GM18873 (cell line): ENCODE results near the gene CFAP298.

ENCODE experiments used
- ATAC-seq: cut with Tn5 transposase; IDR thresholded peaks from one replicate; pipeline ENCODE4 v1.9.1; 2021; ENCODE audit warnings: mild to moderate bottlenecking, moderate library complexity, moderate number of reproducible peaks; ENCODE audit not compliant: unreplicated experiment, low FRiP score

Gene CFAP298

DNA sequence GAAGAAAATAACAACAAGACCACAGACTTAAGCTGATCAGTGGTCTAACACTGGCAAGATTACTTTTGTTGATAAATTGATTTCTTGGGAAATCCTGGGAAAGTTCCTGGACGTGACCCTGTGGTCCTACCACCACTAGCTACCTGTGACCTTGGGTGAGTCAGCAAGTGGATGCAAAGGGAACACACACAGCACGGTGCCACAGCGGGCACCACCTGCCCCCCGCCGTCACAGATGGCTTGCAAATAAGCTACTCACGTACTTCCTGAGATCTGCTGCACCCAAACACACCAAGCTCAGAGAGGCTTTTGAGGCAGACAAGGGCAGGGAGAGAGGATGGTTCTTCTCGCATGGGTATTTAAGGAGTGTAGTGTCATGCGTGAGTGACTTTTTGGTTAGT is 12.7 kb downstream of the CFAP298 start:
- no peak for ATAC-seq

- ATAC-seq: no peak
Observed at GRCh38 chr21:32599091-32599490, 13.1 kb downstream of the CFAP298 start.

- ATAC-seq: no peak
Observed at GRCh38 chr21:32597205-32597604, 15.0 kb downstream of the CFAP298 start.

DNA sequence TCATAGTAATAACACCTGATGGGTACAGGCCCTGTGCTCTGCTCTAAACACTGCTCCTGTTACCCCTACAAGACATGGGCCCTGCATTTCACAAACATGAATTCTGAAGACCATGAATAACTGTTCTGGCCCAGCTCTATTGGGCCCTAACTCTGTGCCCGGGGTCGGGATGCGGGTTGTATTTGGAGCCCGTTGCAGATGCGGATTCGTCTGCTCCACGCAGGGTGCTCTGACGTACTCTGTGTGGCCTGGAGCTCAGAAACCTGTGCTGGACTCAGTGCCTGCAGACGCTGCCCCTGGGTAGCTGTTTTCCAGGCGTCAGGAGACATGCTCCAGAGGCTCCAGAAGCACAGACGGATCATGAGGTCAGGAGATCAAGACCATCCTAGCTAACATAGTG is 16.7 kb downstream of the CFAP298 start:
- no peak for ATAC-seq

DNA sequence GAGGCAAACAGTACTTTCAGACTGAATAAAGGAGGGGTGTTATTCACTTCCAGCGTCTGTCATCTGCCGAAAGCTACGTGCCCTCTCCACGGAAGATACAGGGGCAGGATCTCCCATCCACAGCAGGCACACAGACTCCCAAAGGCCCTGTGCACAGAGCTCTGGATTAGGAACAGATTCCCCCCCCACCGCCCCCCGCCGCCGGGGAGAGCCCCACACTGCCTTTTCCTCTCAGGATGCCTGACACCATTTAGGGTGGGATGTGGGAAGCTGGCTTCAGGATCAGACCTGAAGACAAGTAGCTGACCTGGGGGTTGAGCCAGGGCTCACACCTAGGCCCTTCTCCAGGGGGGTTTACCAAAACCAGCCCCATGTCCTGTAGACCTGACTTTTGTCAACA is 18.5 kb downstream of the CFAP298 start:
- no peak for ATAC-seq

- ATAC-seq: no peak
Observed at GRCh38 chr21:32592929-32593502, 19.2 kb downstream of the CFAP298 start.

GRCh38 chr21:32590130-32590529 is 22.0 kb downstream of the CFAP298 start:
- no peak for ATAC-seq

GRCh38 chr21:32587651-32588050 is 24.5 kb downstream of the CFAP298 start:
- no peak for ATAC-seq

DNA sequence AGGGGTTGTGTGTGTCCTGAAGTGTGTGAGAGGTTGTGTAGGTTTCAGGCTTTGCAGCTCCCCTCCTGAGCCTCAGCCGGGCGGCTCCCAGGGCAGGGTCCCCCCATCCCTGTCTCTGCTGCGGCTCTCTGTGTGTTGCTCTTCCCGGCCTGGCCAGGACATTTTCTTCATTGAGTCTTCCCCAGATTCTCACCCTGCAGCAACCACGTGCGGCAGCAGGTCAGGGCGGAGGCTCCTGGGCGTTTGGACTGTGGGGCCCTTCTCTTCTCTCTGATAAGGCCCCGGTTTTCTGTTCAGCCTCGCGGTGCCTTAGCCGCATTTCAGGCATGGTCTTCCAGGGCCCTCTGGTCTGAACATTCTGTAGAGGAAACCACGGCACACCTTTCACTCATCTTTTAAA is 25.1 kb downstream of the CFAP298 start:
- no peak for ATAC-seq

- ATAC-seq: no peak
Observed at GRCh38 chr21:32585970-32586369, 26.2 kb downstream of the CFAP298 start.

- no peak for ATAC-seq
Observed at GRCh38 chr21:32585042-32585710, 27.0 kb downstream of the CFAP298 start, which contains the start of gene TCP10L. Gene TCP10L (minus strand): TSS chr21:32585523. CDS start chr21:32584304, 1,219 bp downstream.

GRCh38 chr21:32584472-32584871 is 27.7 kb downstream of the CFAP298 start:
- ATAC-seq: no peak

DNA sequence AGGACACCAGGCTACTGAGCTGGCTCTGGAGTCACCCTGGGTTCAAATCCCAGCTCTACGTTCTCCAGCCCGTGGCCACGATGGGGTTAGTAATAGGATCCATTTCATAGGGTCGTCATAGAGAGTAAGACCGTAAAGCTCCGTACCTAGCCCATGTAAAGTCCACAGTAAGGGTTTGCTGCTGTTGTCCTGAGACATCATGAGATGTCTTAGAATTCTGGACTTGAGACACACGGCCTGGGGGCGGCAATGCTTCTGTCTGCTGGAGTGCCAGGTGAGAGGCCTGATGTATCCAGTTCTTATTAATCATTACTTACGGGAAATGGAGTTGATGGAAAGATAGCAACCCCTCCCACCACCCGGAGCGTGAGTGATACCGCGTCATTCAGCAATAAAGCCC is 30.4 kb downstream of the CFAP298 start:
- no peak for ATAC-seq

DNA sequence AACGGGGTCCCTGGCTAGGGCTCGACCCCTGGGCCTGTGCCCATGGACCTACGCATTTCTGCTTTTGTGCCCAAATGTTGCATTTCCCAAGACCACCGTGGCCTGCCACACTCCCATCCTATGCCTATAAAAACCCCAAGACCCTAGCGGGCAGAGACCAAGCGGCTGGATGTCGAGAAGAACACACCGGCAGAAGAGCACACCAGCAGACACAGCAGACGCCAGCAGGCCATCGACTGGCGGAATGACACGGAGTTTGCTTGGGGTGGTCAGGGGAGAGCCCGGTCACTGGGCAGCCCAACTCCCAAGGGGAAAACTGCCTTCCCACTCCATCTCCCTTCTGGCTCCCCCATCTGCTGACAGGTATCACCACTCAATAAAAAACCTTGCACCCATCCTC is 31.2 kb downstream of the CFAP298 start:
- no peak for ATAC-seq

- no peak for ATAC-seq
Observed at GRCh38 chr21:32578107-32578691, 34.0 kb downstream of the CFAP298 start.

DNA sequence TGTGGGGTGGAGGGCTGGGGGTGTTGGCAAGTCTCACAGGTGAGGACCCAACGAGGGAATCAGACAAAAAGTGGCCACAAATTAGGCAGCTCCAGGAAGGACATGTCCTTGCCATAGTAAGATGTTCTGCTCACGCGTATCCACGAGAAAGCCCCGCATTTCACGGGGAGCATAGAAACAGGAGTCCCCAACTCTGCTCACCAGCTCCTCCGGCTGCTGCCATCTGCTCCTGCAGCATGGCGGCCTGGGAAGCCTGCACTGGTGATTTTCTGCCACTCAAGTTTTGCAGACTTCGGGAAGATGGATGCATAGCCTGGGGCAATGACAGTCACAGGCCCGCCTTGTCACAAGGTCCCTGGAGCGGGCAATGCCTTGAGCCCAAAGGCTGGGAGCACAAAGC is 36.2 kb downstream of the CFAP298 start:
- ATAC-seq: no peak

- ATAC-seq: no peak
Observed at GRCh38 chr21:32574946-32575925, 36.9 kb downstream of the CFAP298 start.

DNA sequence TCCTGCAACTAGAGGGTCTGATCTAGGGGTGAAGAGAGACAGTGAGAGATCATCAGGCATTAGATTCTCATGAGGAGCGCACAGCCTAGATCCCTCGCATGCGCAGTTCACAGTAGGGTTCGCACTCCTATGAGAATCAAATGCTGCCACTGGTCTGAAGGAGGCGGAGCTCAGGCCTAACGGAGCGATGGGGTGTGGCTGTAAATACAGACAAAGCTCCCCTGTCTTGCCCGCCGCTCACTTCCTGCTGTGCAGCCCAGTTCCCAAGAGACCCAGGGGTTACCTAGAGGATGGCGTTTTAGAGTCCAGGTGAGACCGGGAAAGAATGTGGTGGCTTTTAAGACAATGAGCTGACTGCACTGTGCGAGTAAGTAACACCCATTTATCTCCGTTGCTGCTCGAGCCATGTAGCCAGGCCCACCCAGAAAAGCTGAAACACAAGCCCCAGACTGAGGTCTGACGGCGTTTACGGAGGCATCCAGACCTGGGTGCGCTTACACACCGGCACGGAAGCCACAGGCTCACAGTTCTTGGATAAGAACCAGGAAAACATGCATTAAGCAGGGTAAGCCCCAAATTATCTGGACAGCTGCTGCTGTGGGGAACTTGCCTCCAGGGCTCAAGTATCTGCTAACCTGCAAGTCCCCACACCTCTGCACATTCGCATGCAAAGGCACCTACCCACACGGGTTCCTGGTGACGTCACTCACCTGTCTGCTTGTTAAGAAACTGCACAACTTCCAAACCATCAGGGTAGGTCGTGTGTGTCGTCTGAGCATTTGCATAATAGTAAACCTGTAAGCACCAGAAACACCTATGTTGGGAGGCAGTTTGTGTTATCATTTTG is 39.4 kb downstream of the CFAP298 start:
- no peak for ATAC-seq

DNA sequence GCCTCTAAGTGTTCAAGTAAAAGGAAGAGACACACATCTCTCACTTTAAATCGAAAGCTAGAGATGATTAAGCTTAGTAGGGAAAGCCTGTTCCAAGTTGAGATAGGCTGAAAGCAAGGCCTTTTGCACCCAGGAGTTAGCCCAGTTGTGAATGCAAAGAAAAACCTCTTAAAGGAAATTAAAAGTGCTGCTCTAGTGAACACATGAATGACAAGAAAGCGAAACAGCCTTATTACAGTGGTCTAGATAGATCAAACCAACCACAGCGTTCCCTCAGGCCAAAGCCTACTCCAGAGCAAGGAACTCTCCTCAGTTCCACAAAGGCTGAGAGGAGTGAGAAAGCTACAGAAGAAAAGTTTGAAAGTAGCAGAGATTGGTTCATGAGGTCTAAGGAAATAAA is 41.7 kb downstream of the CFAP298 start:
- ATAC-seq: no peak
